HepG2 (cell line): Measurements from ENCODE around the gene HYI. TPM values are rescaled to one million over a fixed set of nuclear protein-coding genes. Genes with fewer than 3 reads are reported as not detected.

Experiments
- ATAC-seq: fragments of 200-7000 bp; cut with Tn5 transposase; 3 replicates; pipeline ENCODE4 v1.9.1; 2020; ENCODE audit warnings: mild to moderate bottlenecking, moderate library complexity
- BruUV-seq: library from RNA; stranded (reverse); fragments of 400-500 nt; replicated peaks from 2 replicates; lab custom pipeline; 2021; lab: Mats Ljungman, UMichigan
- CTCF ChIA-PET: fragments of 300-600 bp; formaldehyde crosslinking; extraction: SDS; loops from one replicate; lab custom pipeline; 2021; ENCODE audit warnings: low total read pairs, inconsistent platforms, low intra/inter-chr PET ratio; lab: Yijun Ruan, JAX
- POLR2A ChIA-PET: fragments of 350-600 bp; sonication (Branson Sonifier 250); formaldehyde crosslinking; loops from one replicate; lab custom pipeline; 2020; ENCODE audit warnings: antibody characterized with exemption, inconsistent platforms; lab: Yijun Ruan, JAX
- DNase-seq: peaks from one replicate; pipeline ENCODE4 v3.0.0-alpha.2; 2015; ENCODE audit warnings: low spot score
- FAIRE-seq: peaks from 3 replicates; lab custom pipeline; 2011; peaks lifted over from hg19 to GRCh38; lab: Jason Lieb, UNC
- H2AFZ ChIP-seq: one replicate; pipeline ENCODE4 v1.6.1; 2011; ENCODE audit warnings: low read length, inconsistent platforms
- H3K27ac ChIP-seq: fragments of 300-600 bp; 3 replicates; pipeline ENCODE4 v1.8.0; 2011; ENCODE audit warnings: mixed run types, mild to moderate bottlenecking, mixed read lengths, low read length, inconsistent platforms; ENCODE audit not compliant: insufficient read depth; ENCODE audit errors: extremely low read length
- H3K27me3 ChIP-seq, 2 experiments: fragments of 200-600 bp in 1 of 2; 2 replicates in 1 of 2; 3 replicates in 1 of 2; pipeline versions ENCODE4 v1.6.0 to v1.8.0; 2011; ENCODE audit warnings: low read length in 2 of 2, mild to moderate bottlenecking in 2 of 2, moderate library complexity in 2 of 2, inconsistent platforms in 1 of 2; ENCODE audit not compliant: insufficient read depth in 2 of 2, control insufficient read depth in 1 of 2
- H3K36me3 ChIP-seq, 2 experiments: fragments of 200-600 bp in 1 of 2; replicated peaks in 1 of 2; 2 replicates in 1 of 2; 3 replicates in 1 of 2; pipeline versions ENCODE4 v1.5.1 to v1.8.0; 2011; ENCODE audit warnings: low read length in 2 of 2, inconsistent platforms in 1 of 2; ENCODE audit not compliant: insufficient read depth in 2 of 2, control insufficient read depth in 1 of 2
- H3K4me1 ChIP-seq: 2 replicates; pipeline ENCODE4 v1.5.1; 2012; ENCODE audit warnings: low read length, inconsistent platforms; ENCODE audit not compliant: insufficient read depth
- H3K4me2 ChIP-seq: 2 replicates; pipeline ENCODE4 v1.6.0; 2011; ENCODE audit warnings: low read depth, low read length, inconsistent platforms
- H3K4me3 ChIP-seq, 3 experiments: fragments of 200-600 bp in 1 of 3; sonication (generic), shearing (Covaris generic) in 1 of 3; replicated peaks in 1 of 3; 2 replicates each; pipeline ENCODE4 v1.5.1; 2011 to 2016; ENCODE audit warnings: low read length in 3 of 3, inconsistent platforms in 2 of 3, low read depth in 2 of 3, mild to moderate bottlenecking in 2 of 3, control low read depth in 1 of 3, mixed read lengths in 1 of 3; ENCODE audit not compliant: insufficient read depth in 1 of 3
- H3K79me2 ChIP-seq: one replicate; pipeline ENCODE4 v1.6.1; 2011; ENCODE audit warnings: low read length, inconsistent platforms; ENCODE audit not compliant: insufficient read depth
- H3K9ac ChIP-seq: 2 replicates; pipeline ENCODE4 v1.6.0; 2011; ENCODE audit warnings: mild to moderate bottlenecking, low read depth, low read length, inconsistent platforms; ENCODE audit not compliant: insufficient read depth
- H3K9me3 ChIP-seq: 2 replicates; pipeline ENCODE4 v1.5.1; 2012; ENCODE audit warnings: mild to moderate bottlenecking, low read length
- H4K20me1 ChIP-seq: 2 replicates; pipeline ENCODE4 v1.6.0; 2011; ENCODE audit warnings: inconsistent platforms, mild to moderate bottlenecking, low read length, moderate library complexity; ENCODE audit not compliant: insufficient read depth
- ATF7 ChIP-seq, 2 experiments: fragments of 450-650 bp in 1 of 2; sonication (generic) in 1 of 2; formaldehyde crosslinking in 1 of 2; IDR thresholded peaks; 2 replicates each; pipeline versions ENCODE4 v1.4.0 to v1.6.1; 2016 to 2020; ENCODE audit warnings: antibody characterized with exemption in 1 of 2, mild to moderate bottlenecking in 1 of 2, missing genetic modification reagents in 1 of 2
- BORCS8-MEF2B ChIP-seq: sonication (generic); formaldehyde crosslinking; IDR thresholded peaks from 2 replicates; pipeline ENCODE4 v1.8.0; 2022; ENCODE audit warnings: mild to moderate bottlenecking, missing genetic modification reagents
- CBX5 ChIP-seq: sonication (generic); formaldehyde crosslinking; IDR thresholded peaks from 2 replicates; pipeline ENCODE4 v1.4.0; 2020; ENCODE audit warnings: missing genetic modification reagents, borderline replicate concordance
- CSRNP1 ChIP-seq: sonication (generic); formaldehyde crosslinking; IDR thresholded peaks from 2 replicates; pipeline ENCODE4 v1.8.1; 2023; ENCODE audit warnings: mild to moderate bottlenecking, missing genetic modification reagents
- FUBP1 ChIP-seq: sonication (generic); formaldehyde crosslinking; IDR thresholded peaks from 2 replicates; pipeline ENCODE4 v1.5.1; 2020; ENCODE audit warnings: missing genetic modification reagents, mild to moderate bottlenecking, borderline replicate concordance
- HOXA5 ChIP-seq: sonication (generic); formaldehyde crosslinking; IDR thresholded peaks from 2 replicates; pipeline ENCODE4 v1.4.0; 2020; ENCODE audit warnings: missing genetic modification reagents
- ISL2 ChIP-seq: sonication (generic); formaldehyde crosslinking; IDR thresholded peaks from 2 replicates; pipeline ENCODE4 v1.5.0; 2020; ENCODE audit warnings: missing genetic modification reagents
- MXD4 ChIP-seq: IDR thresholded peaks from 2 replicates; pipeline ENCODE4 v1.6.1; 2016; ENCODE audit warnings: mild to moderate bottlenecking, missing biosample characterization, missing genetic modification reagents
- NKX3-1 ChIP-seq: sonication (generic); formaldehyde crosslinking; IDR thresholded peaks from 2 replicates; pipeline ENCODE4 v1.5.0; 2020; ENCODE audit warnings: missing genetic modification reagents
- POLR2AphosphoS5 ChIP-seq: IDR thresholded peaks from 2 replicates; pipeline ENCODE4 v1.6.1; 2012; ENCODE audit warnings: low read depth, low read length
- PTBP1 ChIP-seq: fragments of 200-400 bp; formaldehyde crosslinking; IDR thresholded peaks from 2 replicates; pipeline ENCODE4 v1.6.1; 2018; ENCODE audit warnings: low read length, low read depth; ENCODE audit not compliant: poor library complexity, severe bottlenecking
- SKI ChIP-seq: fragments of 450-650 bp; IDR thresholded peaks from one replicate; pipeline ENCODE4 v1.6.1; 2018; ENCODE audit warnings: mild to moderate bottlenecking; ENCODE audit not compliant: partially characterized antibody
- SYNCRIP ChIP-seq: fragments of 200-400 bp; formaldehyde crosslinking; IDR thresholded peaks from 2 replicates; pipeline ENCODE4 v1.6.1; 2018; ENCODE audit warnings: mild to moderate bottlenecking, low read depth, low read length; ENCODE audit not compliant: insufficient read depth
- ZC3H13 ChIP-seq: sonication (generic); formaldehyde crosslinking; IDR thresholded peaks from 2 replicates; pipeline ENCODE4 v1.8.1; 2023; ENCODE audit warnings: mild to moderate bottlenecking, missing genetic modification reagents, moderate library complexity
- ZFP90 ChIP-seq: sonication (generic); formaldehyde crosslinking; IDR thresholded peaks from 2 replicates; pipeline ENCODE4 v1.8.0; 2022; ENCODE audit warnings: missing genetic modification reagents, mild to moderate bottlenecking, inconsistent platforms, borderline replicate concordance
- ZNF615 ChIP-seq: sonication (generic); formaldehyde crosslinking; IDR thresholded peaks from 2 replicates; pipeline ENCODE4 v1.5.0; 2020; ENCODE audit warnings: mild to moderate bottlenecking, missing genetic modification reagents, borderline replicate concordance
- ZSCAN30 ChIP-seq: sonication (generic); formaldehyde crosslinking; IDR thresholded peaks from 2 replicates; pipeline ENCODE4 v1.5.0; 2020; ENCODE audit warnings: mild to moderate bottlenecking, missing genetic modification reagents
- WGBS: methylation state at CpG from one replicate; pipeline ENCODE4 v1.1.6; 2017; ENCODE audit warnings: low lambda C conversion rate; 5-methylcytosine and 5-hydroxymethylcytosine counted together
- in situ Hi-C: cut with HindIII; loops from 2 replicates; pipeline ENCODE4 v1.10.0; 2017; ENCODE audit warnings: low pct_unique_long_range_greater_than_20kb; ENCODE audit not compliant: extremely low pct_ligation_motif_present
- intact Hi-C: fragments of 100-400 bp; cut with micrococcal nuclease; formaldehyde crosslinking; loops from one replicate; pipeline ENCODE4 v1.10.0; 2022; ENCODE audit not compliant: unreplicated experiment
- polyA plus RNA-seq, 8 experiments: library from polyadenylated mRNA; depleted of rRNA in 3 of 8; stranded (reverse) in 7 of 8; unstranded in 1 of 8; fragments of >200 nt; fragmentation: Illumina TruSeq in 4 of 8; extraction: Trizol in 4 of 8; gene quantifications; 2 replicates each; pipeline versions ENCODE4 v1.2.1 to v1.2.3, GENCODE V29; 2011 to 2016; ENCODE audit warnings: low read depth in 4 of 8, missing spikeins in 1 of 8, mixed read lengths in 1 of 8; ENCODE audit not compliant: insufficient read depth in 1 of 8
- total RNA-seq, 5 experiments: library from RNA; depleted of rRNA; stranded (reverse); fragments of >200 nt; fragmentation: Illumina TruSeq; extraction: Trizol; gene quantifications; 2 replicates each; pipeline ENCODE4 v1.2.3, GENCODE V29; 2016; ENCODE audit warnings: low read depth in 1 of 5
- TF ChIP-seq, protein P1 (sequence below): IDR thresholded peaks from 2 replicates; pipeline ENCODE4 v1.6.1; 2012; ENCODE audit warnings: low read length, improper control_type of control experiment

The HYI gene
- total and polyA plus RNA-seq, 2 of the 13 experiments (the other 11 are each of a cell fraction or from before 2014, with no cell fraction given): not detected

DNA sequence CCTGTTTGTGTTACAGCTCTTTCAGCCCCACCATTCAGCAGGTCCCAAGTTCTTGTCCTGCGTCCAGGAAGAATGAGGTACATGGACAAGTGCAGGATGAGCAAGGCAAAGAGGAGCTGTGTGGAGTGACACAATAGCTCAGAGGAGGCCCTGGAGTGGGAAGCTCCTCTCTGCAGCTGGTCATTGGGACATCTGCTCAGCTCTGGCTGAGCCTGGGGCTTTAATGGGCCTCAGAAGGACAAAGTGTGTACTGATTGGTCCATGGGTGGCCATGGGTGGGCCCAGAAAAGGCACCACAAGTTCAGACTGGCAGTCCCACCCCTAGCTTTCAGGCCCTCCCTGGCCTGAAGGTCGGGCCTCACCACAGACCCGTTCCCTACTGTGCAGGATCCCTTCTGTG, 14.7 kb upstream of the HYI start:
- Histone ChIP-seq H3K27ac (no peak overlapping the region), H3K9ac (no peak overlapping the region), H3K4me3 (no peak overlapping the region), H3K27me3 (no peaks in the 10 kb centered on the region), H3K4me1 (peaks cover 46% of the 10 kb centered on the region), H2AFZ (no peak overlapping the region), H3K9me3 (no peaks in the 10 kb centered on the region), H3K4me2 (no peak overlapping the region), H3K79me2 (no peaks in the 10 kb centered on the region), H3K36me3 (no peaks in the 10 kb centered on the region), H4K20me1 (no peaks in the 10 kb centered on the region)
- CTCF ChIA-PET: no interaction called here
- in situ Hi-C loops (no loop called here), intact Hi-C loops (no loop called here)
- no peak for DNase-seq
- ATAC-seq: 0 out of 3 replicates have a peak, but pooled peaks have one; percentile 14
- BruUV-seq: no TSS peak
- FAIRE-seq: no peak
- POLR2A ChIA-PET: no interaction called here
- WGBS: 56% methylated on average over 3 of the region's 3 CpGs
- TF ChIP-seq BORCS8-MEF2B (CRISPR knock-in tag): no peak
- no peak for TF ChIP-seq MXD4 (CRISPR knock-in tag)
- TF ChIP-seq, protein P1, sequence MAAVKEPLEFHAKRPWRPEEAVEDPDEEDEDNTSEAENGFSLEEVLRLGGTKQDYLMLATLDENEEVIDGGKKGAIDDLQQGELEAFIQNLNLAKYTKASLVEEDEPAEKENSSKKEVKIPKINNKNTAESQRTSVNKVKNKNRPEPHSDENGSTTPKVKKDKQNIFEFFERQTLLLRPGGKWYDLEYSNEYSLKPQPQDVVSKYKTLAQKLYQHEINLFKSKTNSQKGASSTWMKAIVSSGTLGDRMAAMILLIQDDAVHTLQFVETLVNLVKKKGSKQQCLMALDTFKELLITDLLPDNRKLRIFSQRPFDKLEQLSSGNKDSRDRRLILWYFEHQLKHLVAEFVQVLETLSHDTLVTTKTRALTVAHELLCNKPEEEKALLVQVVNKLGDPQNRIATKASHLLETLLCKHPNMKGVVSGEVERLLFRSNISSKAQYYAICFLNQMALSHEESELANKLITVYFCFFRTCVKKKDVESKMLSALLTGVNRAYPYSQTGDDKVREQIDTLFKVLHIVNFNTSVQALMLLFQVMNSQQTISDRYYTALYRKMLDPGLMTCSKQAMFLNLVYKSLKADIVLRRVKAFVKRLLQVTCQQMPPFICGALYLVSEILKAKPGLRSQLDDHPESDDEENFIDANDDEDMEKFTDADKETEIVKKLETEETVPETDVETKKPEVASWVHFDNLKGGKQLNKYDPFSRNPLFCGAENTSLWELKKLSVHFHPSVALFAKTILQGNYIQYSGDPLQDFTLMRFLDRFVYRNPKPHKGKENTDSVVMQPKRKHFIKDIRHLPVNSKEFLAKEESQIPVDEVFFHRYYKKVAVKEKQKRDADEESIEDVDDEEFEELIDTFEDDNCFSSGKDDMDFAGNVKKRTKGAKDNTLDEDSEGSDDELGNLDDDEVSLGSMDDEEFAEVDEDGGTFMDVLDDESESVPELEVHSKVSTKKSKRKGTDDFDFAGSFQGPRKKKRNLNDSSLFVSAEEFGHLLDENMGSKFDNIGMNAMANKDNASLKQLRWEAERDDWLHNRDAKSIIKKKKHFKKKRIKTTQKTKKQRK: no peak
- TF ChIP-seq ZSCAN30 (CRISPR knock-in tag): no peak
- no peak for TF ChIP-seq ATF7 (IDR thresholded peaks at IDR 0.05)
- TF ChIP-seq ATF7 (CRISPR knock-in tag; IDR thresholded peaks at IDR 0.05): no peak
- TF ChIP-seq ZC3H13 (CRISPR knock-in tag): no peak
- no peak for TF ChIP-seq ZNF615 (CRISPR knock-in tag)
- no peak for TF ChIP-seq CSRNP1 (CRISPR knock-in tag)
- no peak for TF ChIP-seq POLR2AphosphoS5
- TF ChIP-seq NKX3-1 (CRISPR knock-in tag): no peak
- TF ChIP-seq PTBP1: no peak
- TF ChIP-seq SYNCRIP: no peak
- no peak for TF ChIP-seq ZFP90 (CRISPR knock-in tag)
- no peak for TF ChIP-seq ISL2
- TF ChIP-seq SKI: no peak
- no peak for TF ChIP-seq CBX5
- no peak for TF ChIP-seq HOXA5 (CRISPR knock-in tag)
- TF ChIP-seq FUBP1 (CRISPR knock-in tag): no peak
